Right lobe of liver (tissue), 6 donors: ENCODE results near the gene ANKDD1A. TPM values are rescaled to one million over a fixed set of nuclear protein-coding genes. Genes with fewer than 3 reads are reported as not detected.
A peak's percentile ranks its signal among the peaks of the same experiment; 100 is the strongest.

Experiments
- ATAC-seq, 4 donors: fragments of 200-7000 bp; cut with Tn5 transposase; one replicate each; pipeline ENCODE4 v1.9.1; 2020; ENCODE audit warnings: mild to moderate bottlenecking in 4 of 4, moderate library complexity in 4 of 4
- DNase-seq, 3 donors: peaks; one replicate each; pipeline ENCODE4 v3.0.0-alpha.2; 2020
- H3K27ac ChIP-seq, 3 donors: fragments of 200-600 bp; one replicate each; pipeline ENCODE4 v1.8.0; 2022
- H3K27me3 ChIP-seq, 2 donors: fragments of 200-600 bp; one replicate each; pipeline ENCODE4 v1.8.0; 2022
- H3K36me3 ChIP-seq, 4 donors: fragments of 200-600 bp; sonication (generic) in 1 of 4; one replicate each; pipeline versions ENCODE4 v1.5.1 to v1.8.0; 2017 to 2022; ENCODE audit warnings: control low read depth in 1 of 4
- H3K4me1 ChIP-seq, 4 donors: fragments of 200-600 bp; sonication (generic) in 1 of 4; one replicate each; pipeline versions ENCODE4 v1.5.1 to v1.8.0; 2017 to 2022; ENCODE audit warnings: control low read depth in 1 of 4
- H3K4me3 ChIP-seq, 3 donors: fragments of 200-600 bp; one replicate each; pipeline ENCODE4 v1.8.0; 2022
- H3K9me3 ChIP-seq, 4 donors: fragments of 200-600 bp; sonication (generic) in 1 of 4; one replicate each; pipeline versions ENCODE4 v1.5.1 to v1.8.0; 2017 to 2022; ENCODE audit warnings: control low read depth in 1 of 4
- POLR2A ChIP-seq: fragments of 450-650 bp; IDR thresholded peaks from one replicate; pipeline ENCODE4 v1.6.1; 2017; ENCODE audit warnings: antibody characterized with exemption, mild to moderate bottlenecking
- WGBS: methylation state at CpG from one replicate; pipeline ENCODE4 v1.1.6; 2018; ENCODE audit warnings: low coverage, low lambda C conversion rate; ENCODE audit not compliant: insufficient coverage; ENCODE audit errors: missing lambda C conversion rate; 5-methylcytosine and 5-hydroxymethylcytosine counted together
- intact Hi-C, 2 donors: fragments of 100-400 bp; cut with DNase I; formaldehyde crosslinking; loops; one replicate each; pipeline versions ENCODE4 v1.11.2 to v1.14.1; 2022
- total RNA-seq, 6 experiments: library from RNA; depleted of rRNA in 2 of 6; stranded (reverse); fragments of >200 nt in 2 of 6; fragmentation: NEBNext Ultra II Directional in 3 of 6; extraction: Animal tissue kit (Norgen Biotek cat#: 25700) in 3 of 6; gene quantifications; one replicate each; pipeline versions ENCODE4 v1.1.0 to v1.2.4, GENCODE V29; 2016 to 2023
- TF ChIP-seq, protein P1 (sequence below), 4 donors: fragments of 200-600 bp in 3 of 4; fragments of 450-650 bp in 1 of 4; IDR thresholded peaks; one replicate each; pipeline versions ENCODE4 v1.5.1 to v1.8.0; 2016 to 2022; ENCODE audit warnings: antibody characterized with exemption in 4 of 4, mild to moderate bottlenecking in 2 of 4
- donor health status: DM: no; HTN: yes; CAD: no.
- donor health status: DM: no; HTN: no; CAD: no.
- donor health status: DM: no; HTN: no; CAD: no.
- donor health status: DM: no; HTN: yes; CAD: no.
- donor health status: DM: no; HTN: yes; CAD: no.

ANKDD1A gene
- total RNA-seq, 6 experiments from 2014 or later, result 0.29 to 1.1 (median 0.47) TPM

GRCh38 chr15:64981812-64982431 is 70.2 kb downstream of the ANKDD1A start:
- Histone ChIP-seq H3K27ac (peak overlapping the region in 2 of 3 donors; percentile 48 to 67), H3K4me3 (no peak overlapping the region), H3K9me3 (no peaks in the 10 kb centered on the region), H3K36me3 (peaks cover 0 to 26% (median 9%) of the 10 kb centered on the region in 4 donors), H3K27me3 (no peaks in the 10 kb centered on the region), H3K4me1 (peaks cover 0 to 21% (median 8%) of the 10 kb centered on the region in 4 donors)
- ATAC-seq, result peak; percentile 97 to 99 (median 99)
- DNase-seq, result peak; percentile 41 to 80 (median 78)
- 42% methylated on average over 6 of the region's 6 CpGs for WGBS
- intact Hi-C loops, result no loop called here
- TF ChIP-seq, protein P1, sequence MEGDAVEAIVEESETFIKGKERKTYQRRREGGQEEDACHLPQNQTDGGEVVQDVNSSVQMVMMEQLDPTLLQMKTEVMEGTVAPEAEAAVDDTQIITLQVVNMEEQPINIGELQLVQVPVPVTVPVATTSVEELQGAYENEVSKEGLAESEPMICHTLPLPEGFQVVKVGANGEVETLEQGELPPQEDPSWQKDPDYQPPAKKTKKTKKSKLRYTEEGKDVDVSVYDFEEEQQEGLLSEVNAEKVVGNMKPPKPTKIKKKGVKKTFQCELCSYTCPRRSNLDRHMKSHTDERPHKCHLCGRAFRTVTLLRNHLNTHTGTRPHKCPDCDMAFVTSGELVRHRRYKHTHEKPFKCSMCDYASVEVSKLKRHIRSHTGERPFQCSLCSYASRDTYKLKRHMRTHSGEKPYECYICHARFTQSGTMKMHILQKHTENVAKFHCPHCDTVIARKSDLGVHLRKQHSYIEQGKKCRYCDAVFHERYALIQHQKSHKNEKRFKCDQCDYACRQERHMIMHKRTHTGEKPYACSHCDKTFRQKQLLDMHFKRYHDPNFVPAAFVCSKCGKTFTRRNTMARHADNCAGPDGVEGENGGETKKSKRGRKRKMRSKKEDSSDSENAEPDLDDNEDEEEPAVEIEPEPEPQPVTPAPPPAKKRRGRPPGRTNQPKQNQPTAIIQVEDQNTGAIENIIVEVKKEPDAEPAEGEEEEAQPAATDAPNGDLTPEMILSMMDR (IDR thresholded peaks at IDR 0.05), result peak in 1 of 4 donors; percentile 8
- TF ChIP-seq POLR2A, result peak; percentile 26

DNA sequence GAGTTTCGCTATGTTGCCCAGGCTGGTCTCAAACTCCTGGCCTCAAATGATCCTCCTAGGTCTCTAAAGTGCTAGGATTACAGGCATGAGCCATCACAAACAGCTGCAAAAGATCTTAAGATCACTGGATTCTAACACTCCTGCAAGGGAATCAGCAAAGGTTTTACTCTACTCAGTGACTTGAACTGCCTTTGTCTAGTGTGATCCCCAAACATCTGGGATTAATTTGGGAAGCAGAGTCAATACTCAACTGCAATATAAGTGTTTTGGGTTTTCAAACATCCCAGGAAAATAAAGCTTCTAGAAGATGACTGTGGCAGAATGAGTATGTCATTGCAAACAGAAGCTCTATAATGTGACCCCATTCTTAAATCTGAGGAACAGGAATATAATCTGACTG is 70.8 kb downstream of the ANKDD1A start:
- Histone ChIP-seq H3K9me3 (no peaks in the 10 kb centered on the region), H3K27me3 (no peaks in the 10 kb centered on the region), H3K4me3 (no peak overlapping the region), H3K36me3 (peaks cover 0 to 22% (median 9%) of the 10 kb centered on the region in 4 donors), H3K27ac (peak overlapping the region in 2 of 3 donors; percentile 48 to 67), H3K4me1 (peaks cover 0 to 21% (median 8%) of the 10 kb centered on the region in 4 donors)
- ATAC-seq, result no peak
- no peak for DNase-seq
- no peak for TF ChIP-seq POLR2A
- TF ChIP-seq, protein P1 (IDR thresholded peaks at IDR 0.05), result no peak
- 100% methylated on average over 1 of the region's 1 CpG for WGBS
- intact Hi-C loops, result no loop called here

GRCh38 chr15:64985366-64986033 is 73.8 kb downstream of the ANKDD1A start:
- H3K36me3 ChIP-seq, result no peaks in the 10 kb centered on the region
- 24% methylated on average over 9 of the region's 9 CpGs for WGBS
- H3K9me3 ChIP-seq, result no peaks in the 10 kb centered on the region
- H3K4me1 ChIP-seq, result peaks cover 0 to 25% (median 10%) of the 10 kb centered on the region in 4 donors
- no peaks in the 10 kb centered on the region for H3K27me3 ChIP-seq
- ATAC-seq, result peak in 1 of 4 donors; percentile 1
- peak overlapping the region; percentile 17 to 65 (median 21) for H3K27ac ChIP-seq
- no peak for DNase-seq
- H3K4me3 ChIP-seq, result no peak overlapping the region
- intact Hi-C loops, result no loop called here
- TF ChIP-seq POLR2A, result no peak
- TF ChIP-seq, protein P1 (IDR thresholded peaks at IDR 0.05), result no peak

DNA sequence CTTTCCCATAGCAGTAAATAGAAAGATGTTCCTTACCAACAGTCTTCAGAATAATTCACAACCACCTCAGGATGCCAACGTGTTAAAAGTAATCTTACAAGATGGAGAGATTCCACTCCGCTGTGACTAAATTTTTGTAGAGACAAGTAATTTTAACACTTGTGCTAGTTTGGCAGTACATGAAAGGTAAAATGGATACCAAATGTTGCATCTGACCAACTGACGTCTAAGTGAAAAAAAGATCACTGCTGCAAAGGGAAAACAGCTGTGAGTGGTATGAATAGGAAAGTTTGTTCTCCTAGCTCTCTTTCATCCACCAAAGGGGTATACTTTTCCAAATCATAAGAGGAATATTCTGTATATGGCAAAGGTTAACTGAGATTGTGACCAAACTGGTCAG is 75.4 kb downstream of the ANKDD1A start:
- H3K4me3 ChIP-seq, result no peak overlapping the region
- H3K9me3 ChIP-seq, result no peaks in the 10 kb centered on the region
- no peaks in the 10 kb centered on the region for H3K36me3 ChIP-seq
- ATAC-seq, result no peak
- TF ChIP-seq, protein P1 (IDR thresholded peaks at IDR 0.05), result no peak
- no peak for TF ChIP-seq POLR2A
- 55% methylated on average over 3 of the region's 3 CpGs for WGBS
- DNase-seq, result no peak
- H3K4me1 ChIP-seq, result peaks cover 0 to 16% (median 6%) of the 10 kb centered on the region in 4 donors
- no peaks in the 10 kb centered on the region for H3K27me3 ChIP-seq
- intact Hi-C loops, result no loop called here
- no peak overlapping the region for H3K27ac ChIP-seq
